Thyroid gland (tissue), 4 donors: ENCODE data around the gene PDE4A. TPM values are rescaled to one million over a fixed set of nuclear protein-coding genes. Genes with fewer than 3 reads are reported as not detected.
A peak's percentile ranks its signal among the peaks of the same experiment; 100 is the strongest.

Experiments used
- DNase-seq, 2 donors: peaks; one replicate each; pipeline ENCODE4 v3.0.0-alpha.2; 2019
- H3K27ac ChIP-seq, 3 donors: fragments of 200-600 bp; sonication (generic); 1 replicate in 2 of 3; 2 replicates in 1 of 3; pipeline ENCODE4 v1.5.1; 2016 to 2019; ENCODE audit warnings: mild to moderate bottlenecking in 1 of 3, moderate library complexity in 1 of 3
- H3K27me3 ChIP-seq: fragments of 200-600 bp; sonication (generic); one replicate; pipeline ENCODE4 v1.5.1; 2019
- H3K36me3 ChIP-seq, 2 donors: fragments of 200-600 bp; sonication (generic); one replicate each; pipeline ENCODE4 v1.5.1; 2016 to 2019
- H3K4me1 ChIP-seq, 2 donors: fragments of 200-600 bp; sonication (generic); one replicate each; pipeline ENCODE4 v1.5.1; 2017 to 2019
- H3K4me3 ChIP-seq, 3 donors: fragments of 200-600 bp; sonication (generic); replicated peaks in 1 of 3; 1 replicate in 2 of 3; 2 replicates in 1 of 3; pipeline ENCODE4 v1.5.1; 2016; ENCODE audit warnings: mild to moderate bottlenecking in 1 of 3
- H3K9me3 ChIP-seq: fragments of 200-600 bp; sonication (generic); one replicate; pipeline ENCODE4 v1.5.1; 2017
- CTCF ChIP-seq, 6 experiments: fragments of 200-600 bp in 3 of 6; fragments of 450-650 bp in 3 of 6; sonication (generic) in 3 of 6; IDR thresholded peaks; one replicate each; pipeline ENCODE4 v1.5.1; 2016 to 2019; ENCODE audit warnings: antibody characterized with exemption in 6 of 6, mild to moderate bottlenecking in 2 of 6, inconsistent platforms in 1 of 6, moderate library complexity in 1 of 6
- POLR2A ChIP-seq, 2 donors: fragments of 450-650 bp; IDR thresholded peaks; one replicate each; pipeline ENCODE4 v1.6.1; 2017; ENCODE audit warnings: antibody characterized with exemption in 2 of 2, mild to moderate bottlenecking in 2 of 2, moderate library complexity in 1 of 2
- WGBS, 2 donors: methylation state at CpG; one replicate each; pipeline ENCODE4 v1.1.5; 2017; 5-methylcytosine and 5-hydroxymethylcytosine counted together
- intact Hi-C: fragments of 100-400 bp; cut with DNase I; formaldehyde crosslinking; loops from one replicate; pipeline ENCODE4 v1.15.1; 2023
- total RNA-seq, 4 donors: library from RNA; depleted of rRNA; stranded (reverse); fragments of >200 nt; gene quantifications; one replicate each; pipeline ENCODE4 v1.2.3, GENCODE V29; 2016

PDE4A gene
- total RNA-seq, 4 donors from 2014 or later: 16.1 to 21.0 (median 18.4) TPM

GRCh38 chr19:10389863-10390262 lies 30.5 kb upstream of the PDE4A start:
- no peak for TF ChIP-seq POLR2A (IDR thresholded peaks at IDR 0.05)
- no peak for TF ChIP-seq CTCF (IDR thresholded peaks at IDR 0.05)
- no peak for DNase-seq
- H3K27me3 ChIP-seq: no peaks in the 10 kb centered on the region
- WGBS, 2 donors: 47 to 52% methylated on average over 3 to 12 of the region's 12 CpGs
- intact Hi-C loops: loop anchor here (2.0 to 10.0 kb wide), 3 partner anchors 121 to 455 kb away; partner anchors contain the start of genes ANGPTL6, OLFM2 and PPAN
- no peak overlapping the region for H3K4me3 ChIP-seq
- H3K36me3 ChIP-seq: peaks cover 30 to 32% of the 10 kb centered on the region in 2 donors
- H3K4me1 ChIP-seq: peaks cover 4 to 5% of the 10 kb centered on the region in 2 donors
- no peak overlapping the region for H3K27ac ChIP-seq
- H3K9me3 ChIP-seq: no peaks in the 10 kb centered on the region

GRCh38 chr19:10390652-10391286 lies 29.6 kb upstream of the PDE4A start:
- no peak overlapping the region for H3K27ac ChIP-seq
- no peak overlapping the region for H3K4me3 ChIP-seq
- intact Hi-C loops: loop anchor here (10.0 kb wide), 1 partner anchor 456 kb away; the partner anchor contains the start of gene OLFM2
- WGBS, 2 donors: 44 to 51% methylated on average over 7 to 9 of the region's 9 CpGs
- peaks cover 37 to 41% of the 10 kb centered on the region in 2 donors for H3K36me3 ChIP-seq
- H3K4me1 ChIP-seq: peaks cover 4 to 5% of the 10 kb centered on the region in 2 donors
- DNase-seq: peak; percentile 71 to 72
- H3K9me3 ChIP-seq: no peaks in the 10 kb centered on the region
- TF ChIP-seq POLR2A (IDR thresholded peaks at IDR 0.05): no peak
- TF ChIP-seq CTCF (IDR thresholded peaks at IDR 0.05): peak; percentile 48 to 84 (median 70)
- H3K27me3 ChIP-seq: no peaks in the 10 kb centered on the region

GRCh38 chr19:10392120-10392519 lies 28.2 kb upstream of the PDE4A start:
- Histone ChIP-seq H3K4me3 (no peak overlapping the region), H3K9me3 (no peaks in the 10 kb centered on the region), H3K27me3 (no peaks in the 10 kb centered on the region), H3K36me3 (peaks cover 37 to 43% of the 10 kb centered on the region in 2 donors), H3K4me1 (peaks cover 4 to 5% of the 10 kb centered on the region in 2 donors), H3K27ac (no peak overlapping the region)
- TF ChIP-seq POLR2A (IDR thresholded peaks at IDR 0.05) (no peak), CTCF (IDR thresholded peaks at IDR 0.05) (no peak)
- intact Hi-C loops: loop anchor here (10.0 kb wide), 1 partner anchor 457 kb away; the partner anchor contains the start of gene OLFM2
- WGBS, 2 donors: 91 to 92% methylated on average over 6 of the region's 6 CpGs
- no peak for DNase-seq

- no peaks in the 10 kb centered on the region for H3K27me3 ChIP-seq
- no peak for DNase-seq
- no peaks in the 10 kb centered on the region for H3K9me3 ChIP-seq
- H3K36me3 ChIP-seq: peaks cover 37 to 43% of the 10 kb centered on the region in 2 donors
- H3K4me3 ChIP-seq: no peak overlapping the region
- no peak for TF ChIP-seq CTCF (IDR thresholded peaks at IDR 0.05)
- TF ChIP-seq POLR2A (IDR thresholded peaks at IDR 0.05): no peak
- no peak overlapping the region for H3K27ac ChIP-seq
- intact Hi-C loops: loop anchor here (10.0 kb wide), 1 partner anchor 458 kb away; the partner anchor contains the start of gene OLFM2
- 90 to 91% methylated on average over 15 to 20 of the region's 24 CpGs for WGBS, 2 donors
- peaks cover 4 to 5% of the 10 kb centered on the region in 2 donors for H3K4me1 ChIP-seq
Observed at GRCh38 chr19:10393137-10393536, 27.2 kb upstream of the PDE4A start.

GRCh38 chr19:10395003-10395402 lies 25.3 kb upstream of the PDE4A start:
- Histone ChIP-seq H3K9me3 (no peaks in the 10 kb centered on the region), H3K27me3 (no peaks in the 10 kb centered on the region), H3K4me1 (no peaks in the 10 kb centered on the region), H3K4me3 (no peak overlapping the region), H3K36me3 (peaks cover 37 to 43% of the 10 kb centered on the region in 2 donors), H3K27ac (no peak overlapping the region)
- no peak for TF ChIP-seq POLR2A (IDR thresholded peaks at IDR 0.05)
- DNase-seq: no peak
- WGBS, 2 donors: 92 to 95% methylated on average over 12 of the region's 12 CpGs
- intact Hi-C loops: loop anchor here (10.0 kb wide), 1 partner anchor 460 kb away; the partner anchor contains the start of gene OLFM2
